ENCODE results near the gene ZBTB7C.

- TF ChIP-seq CTCF (conservative IDR thresholded peaks at IDR 0.05; ENCODE audit: low read length) (no peak), EZH2phosphoT487 (IDR thresholded peaks at IDR 0.05; ENCODE audit: borderline replicate concordance, low read depth, low read length) (no peak)
These were observed 60.4 kb downstream of the ZBTB7C start for GRCh38 chr18:48348739-48349138.

Data from OCI-LY7 (cell line).